IMR-90 (cell line): ENCODE results near the gene MAST3. TPM values are rescaled to one million over a fixed set of nuclear protein-coding genes. Genes with fewer than 3 reads are reported as not detected.

Source experiments
- ATAC-seq: fragments of 200-7000 bp; cut with Tn5 transposase; 2 replicates; pipeline ENCODE4 v1.9.1; 2020; ENCODE audit warnings: low read depth, mild to moderate bottlenecking, moderate library complexity
- BruUV-seq: library from RNA; stranded (reverse); fragments of 400-500 nt; replicated peaks from 2 replicates; lab custom pipeline; 2021; lab: Mats Ljungman, UMichigan
- CTCF ChIA-PET: fragments of 300-600 bp; formaldehyde crosslinking; extraction: SDS; loops from one replicate; lab custom pipeline; 2021; ENCODE audit warnings: antibody characterized with exemption; lab: Yijun Ruan, JAX
- POLR2A ChIA-PET: fragments of 300-600 bp; sonication (Branson Sonifier 250); formaldehyde crosslinking; loops from one replicate; lab custom pipeline; 2022; ENCODE audit warnings: antibody characterized with exemption; ENCODE audit not compliant: unreplicated experiment; lab: Charles Lee
- DNase-seq: peaks from one replicate; pipeline ENCODE4 v3.0.0; 2013
- H2AFZ ChIP-seq: replicated peaks from 2 replicates; pipeline ENCODE3; 2013; ENCODE audit warnings: low read length, mild to moderate bottlenecking; ENCODE audit not compliant: poor library complexity
- H2AK5ac ChIP-seq: 2 replicates; pipeline ENCODE4 v1.6.1; 2013; ENCODE audit warnings: low read depth, low read length, inconsistent platforms
- H2AK9ac ChIP-seq: replicated peaks from 2 replicates; pipeline ENCODE3; 2013; ENCODE audit warnings: mild to moderate bottlenecking, low read depth, low read length, moderate library complexity; ENCODE audit not compliant: poor library complexity
- H2BK120ac ChIP-seq: 2 replicates; pipeline ENCODE4 v1.6.1; 2013; ENCODE audit warnings: low read depth, low read length, inconsistent platforms
- H2BK15ac ChIP-seq: 3 replicates; pipeline ENCODE4 v1.6.1; 2013; ENCODE audit warnings: low read depth, low read length, inconsistent platforms
- H2BK20ac ChIP-seq: 2 replicates; pipeline ENCODE4 v1.6.1; 2013; ENCODE audit warnings: low read depth, mild to moderate bottlenecking, inconsistent platforms, low read length, moderate library complexity
- H2BK5ac ChIP-seq: 2 replicates; pipeline ENCODE4 v1.6.1; 2013; ENCODE audit warnings: mild to moderate bottlenecking, low read depth, low read length, inconsistent platforms; ENCODE audit not compliant: poor library complexity, severe bottlenecking
- H3K14ac ChIP-seq: replicated peaks from 2 replicates; pipeline ENCODE4 v1.6.1; 2013; ENCODE audit warnings: low read depth, low read length, inconsistent platforms
- H3K18ac ChIP-seq: 2 replicates; pipeline ENCODE4 v1.6.1; 2013; ENCODE audit warnings: low read depth, low read length, control low read depth
- H3K23ac ChIP-seq: 2 replicates; pipeline ENCODE4 v1.6.1; 2013; ENCODE audit warnings: low read depth, low read length, inconsistent platforms
- H3K27ac ChIP-seq: 2 replicates; pipeline ENCODE4 v1.5.1; 2013; ENCODE audit warnings: mild to moderate bottlenecking, control low read depth, low read length; ENCODE audit not compliant: insufficient read depth
- H3K27me3 ChIP-seq: 2 replicates; pipeline ENCODE4 v1.6.1; 2013; ENCODE audit warnings: low read length; ENCODE audit not compliant: control insufficient read depth, insufficient read depth
- H3K36me3 ChIP-seq: 2 replicates; pipeline ENCODE4 v1.6.1; 2013; ENCODE audit warnings: low read length, mixed read lengths; ENCODE audit not compliant: control insufficient read depth, insufficient read depth
- H3K4ac ChIP-seq: 2 replicates; pipeline ENCODE4 v1.6.1; 2013; ENCODE audit warnings: low read depth, low read length, inconsistent platforms
- H3K4me1 ChIP-seq: 2 replicates; pipeline ENCODE4 v1.6.1; 2013; ENCODE audit warnings: low read length, mixed read lengths; ENCODE audit not compliant: control insufficient read depth, insufficient read depth
- H3K4me2 ChIP-seq: 2 replicates; pipeline ENCODE4 v1.6.1; 2013; ENCODE audit warnings: low read depth, mild to moderate bottlenecking, control low read depth, low read length, moderate library complexity
- H3K4me3 ChIP-seq: 2 replicates; pipeline ENCODE4 v1.5.1; 2013; ENCODE audit warnings: low read depth, mild to moderate bottlenecking, control low read depth, low read length, moderate library complexity; ENCODE audit not compliant: insufficient read depth
- H3K56ac ChIP-seq: 2 replicates; pipeline ENCODE4 v1.6.1; 2013; ENCODE audit warnings: low read length, inconsistent platforms; ENCODE audit not compliant: insufficient read depth; ENCODE audit errors: extremely low read depth
- H3K79me1 ChIP-seq, 2 experiments: 2 replicates each; pipeline ENCODE4 v1.6.1; 2013; ENCODE audit warnings: low read length in 2 of 2, inconsistent platforms in 1 of 2, low read depth in 1 of 2
- H3K9ac ChIP-seq: 2 replicates; pipeline ENCODE4 v1.6.1; 2013; ENCODE audit warnings: low read depth, low read length, control low read depth
- H3K9me1 ChIP-seq: 2 replicates; pipeline ENCODE4 v1.6.1; 2013; ENCODE audit warnings: low read length, inconsistent platforms; ENCODE audit not compliant: insufficient read depth
- H3K9me3 ChIP-seq: 2 replicates; pipeline ENCODE4 v1.6.1; 2013; ENCODE audit warnings: low read length; ENCODE audit not compliant: control insufficient read depth, insufficient read depth
- H4K20me1 ChIP-seq: 2 replicates; pipeline ENCODE4 v1.6.1; 2013; ENCODE audit warnings: low read length, inconsistent platforms; ENCODE audit not compliant: insufficient read depth
- H4K5ac ChIP-seq: 2 replicates; pipeline ENCODE4 v1.6.1; 2013; ENCODE audit warnings: mild to moderate bottlenecking, low read depth, low read length, control low read depth
- H4K8ac ChIP-seq, 2 experiments: 2 replicates each; pipeline ENCODE4 v1.6.1; 2013; ENCODE audit warnings: low read depth in 2 of 2, low read length in 2 of 2, control low read depth in 1 of 2, inconsistent platforms in 1 of 2
- H4K91ac ChIP-seq: 2 replicates; pipeline ENCODE4 v1.6.1; 2013; ENCODE audit warnings: low read depth, low read length, inconsistent platforms; ENCODE audit not compliant: insufficient read depth
- BHLHE40 ChIP-seq: fragments of 150-350 bp; IDR thresholded peaks from 2 replicates; pipeline ENCODE4 v1.6.1; 2016; ENCODE audit warnings: mild to moderate bottlenecking, low read depth, low read length
- CHD1 ChIP-seq: IDR thresholded peaks from 2 replicates; pipeline ENCODE4 v1.6.1; 2012; ENCODE audit warnings: low read depth, low read length, improper control_type of control experiment
- MAFK ChIP-seq: IDR thresholded peaks from 2 replicates; pipeline ENCODE4 v1.6.1; 2012; ENCODE audit warnings: low read depth, low read length, improper control_type of control experiment
- MAZ ChIP-seq: IDR thresholded peaks from 2 replicates; pipeline ENCODE4 v1.6.1; 2012; ENCODE audit warnings: low read depth, mild to moderate bottlenecking, low read length, improper control_type of control experiment, moderate library complexity, borderline replicate concordance
- MXI1 ChIP-seq: IDR thresholded peaks from 2 replicates; pipeline ENCODE4 v1.6.1; 2012; ENCODE audit warnings: low read depth, mild to moderate bottlenecking, low read length, moderate library complexity, borderline replicate concordance
- NFE2L2 ChIP-seq: fragments of 150-350 bp; IDR thresholded peaks from 2 replicates; pipeline ENCODE4 v1.6.1; 2016; ENCODE audit warnings: low read depth, mild to moderate bottlenecking, low read length
- POLR2A ChIP-seq: IDR thresholded peaks from 2 replicates; pipeline ENCODE4 v1.6.1; 2012; ENCODE audit warnings: mild to moderate bottlenecking, low read depth, low read length
- RCOR1 ChIP-seq: IDR thresholded peaks from 2 replicates; pipeline ENCODE4 v1.6.1; 2012; ENCODE audit warnings: mild to moderate bottlenecking, low read length, improper control_type of control experiment; ENCODE audit not compliant: insufficient replicate concordance
- RFX5 ChIP-seq: IDR thresholded peaks from 2 replicates; pipeline ENCODE4 v1.8.0; 2012; ENCODE audit warnings: low read depth, mild to moderate bottlenecking, low read length, moderate library complexity
- SMC3 ChIP-seq: fragments of 150-350 bp; IDR thresholded peaks from 2 replicates; pipeline ENCODE4 v1.6.1; 2016; ENCODE audit warnings: low read depth, mild to moderate bottlenecking, antibody characterized with exemption, low read length, moderate library complexity
- WGBS, 2 experiments: methylation state at CpG; one replicate each; pipeline versions ENCODE4 v1.1.5 to v1.1.7; 2013; ENCODE audit warnings: missing lambda C conversion rate in 2 of 2; ENCODE audit not compliant: insufficient read length in 1 of 2; ENCODE audit errors: extremely low coverage in 2 of 2; 5-methylcytosine and 5-hydroxymethylcytosine counted together
- dilution Hi-C: fragments of 300-500 bp; cut with HindIII; formaldehyde crosslinking; loops from one replicate; pipeline ENCODE4 v1.14.3; 2018; ENCODE audit warnings: low sequenced_read_pairs; ENCODE audit not compliant: unreplicated experiment
- in situ Hi-C: fragments of 300-500 bp; cut with MboI; formaldehyde crosslinking; loops from 3 replicates; pipeline ENCODE4 v1.14.3; 2019; ENCODE audit warnings: low sequenced_read_pairs, inconsistent platforms, mixed read lengths
- intact Hi-C: fragments of 100-400 bp; cut with micrococcal nuclease; formaldehyde crosslinking; loops from 2 replicates; pipeline ENCODE4 v1.10.0; 2022
- polyA plus RNA-seq, 3 experiments: library from polyadenylated mRNA; depleted of rRNA; stranded (reverse); fragments of >200 nt; gene quantifications; 2 replicates each; pipeline ENCODE4 v1.2.3, GENCODE V29; 2012; ENCODE audit warnings: low replicate concordance in 1 of 3
- total RNA-seq: library from RNA; depleted of rRNA; stranded (reverse); fragments of >200 nt; gene quantifications from 2 replicates; pipeline ENCODE4 v1.2.3, GENCODE V29; 2012
- TF ChIP-seq, protein P1 (sequence below): conservative IDR thresholded peaks from 2 replicates; pipeline ENCODE4 v1.5.1; 2012; ENCODE audit warnings: mild to moderate bottlenecking, low read depth, low read length, improper control_type of control experiment

MAST3 gene
- total and polyA plus RNA-seq, 2 of the 4 experiments (the other 2 are of a cell fraction), result 1.3 to 4.3 TPM

DNA sequence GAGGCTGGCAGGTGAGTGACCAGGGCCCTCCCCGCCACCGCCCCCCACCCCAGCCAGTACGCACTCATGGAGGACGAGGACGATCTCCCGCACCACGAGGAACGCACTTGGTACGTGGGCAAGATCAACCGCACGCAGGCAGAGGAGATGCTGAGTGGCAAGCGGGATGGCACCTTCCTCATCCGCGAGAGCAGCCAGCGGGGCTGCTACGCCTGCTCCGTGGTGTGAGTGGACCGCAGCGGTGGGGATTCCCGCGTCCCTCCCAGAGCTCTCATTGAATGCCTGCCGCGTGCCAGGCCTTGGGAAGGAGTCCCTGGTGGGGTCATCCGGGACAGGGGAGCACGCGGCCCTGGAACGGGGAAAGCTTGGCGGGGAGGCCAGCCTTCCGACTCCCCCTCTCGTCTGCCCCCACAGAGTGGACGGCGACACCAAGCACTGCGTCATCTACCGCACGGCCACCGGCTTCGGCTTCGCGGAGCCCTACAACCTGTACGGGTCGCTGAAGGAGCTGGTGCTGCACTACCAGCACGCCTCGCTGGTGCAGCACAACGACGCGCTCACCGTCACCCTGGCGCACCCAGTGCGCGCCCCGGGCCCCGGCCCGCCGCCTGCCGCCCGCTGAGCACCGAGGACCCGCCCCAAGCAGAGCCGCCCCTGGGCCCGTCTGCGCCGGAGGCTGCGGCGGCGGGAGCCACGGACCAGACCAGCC, 71.2 kb downstream of the MAST3 start:
- Histone ChIP-seq H3K9ac (no peak overlapping the region), H3K56ac (no peak overlapping the region), H3K4ac (no peak overlapping the region), H3K14ac (no peak overlapping the region), H4K8ac (no peak overlapping the region), H4K91ac (no peak overlapping the region), H4K20me1 (no peaks in the 10 kb centered on the region), H2BK120ac (no peak overlapping the region), H3K27me3 (no peaks in the 10 kb centered on the region), H4K5ac (no peak overlapping the region), H3K9me1 (no peaks in the 10 kb centered on the region), H3K27ac (no peak overlapping the region), H3K36me3 (peaks cover 33% of the 10 kb centered on the region), H2AK9ac (no peak overlapping the region), H3K4me2 (no peak overlapping the region), H3K18ac (no peak overlapping the region), H2BK15ac (no peak overlapping the region), H2BK20ac (no peak overlapping the region), H3K4me3 (no peak overlapping the region), H3K9me3 (no peaks in the 10 kb centered on the region), H3K23ac (no peak overlapping the region), H2BK5ac (no peak overlapping the region), H2AFZ (no peak overlapping the region), H3K4me1 (peaks cover 3% of the 10 kb centered on the region; the same call in 1 of the 2 replicates), H2AK5ac (no peak overlapping the region), H3K79me1 (no peaks in the 10 kb centered on the region)
- TF ChIP-seq, protein P1, sequence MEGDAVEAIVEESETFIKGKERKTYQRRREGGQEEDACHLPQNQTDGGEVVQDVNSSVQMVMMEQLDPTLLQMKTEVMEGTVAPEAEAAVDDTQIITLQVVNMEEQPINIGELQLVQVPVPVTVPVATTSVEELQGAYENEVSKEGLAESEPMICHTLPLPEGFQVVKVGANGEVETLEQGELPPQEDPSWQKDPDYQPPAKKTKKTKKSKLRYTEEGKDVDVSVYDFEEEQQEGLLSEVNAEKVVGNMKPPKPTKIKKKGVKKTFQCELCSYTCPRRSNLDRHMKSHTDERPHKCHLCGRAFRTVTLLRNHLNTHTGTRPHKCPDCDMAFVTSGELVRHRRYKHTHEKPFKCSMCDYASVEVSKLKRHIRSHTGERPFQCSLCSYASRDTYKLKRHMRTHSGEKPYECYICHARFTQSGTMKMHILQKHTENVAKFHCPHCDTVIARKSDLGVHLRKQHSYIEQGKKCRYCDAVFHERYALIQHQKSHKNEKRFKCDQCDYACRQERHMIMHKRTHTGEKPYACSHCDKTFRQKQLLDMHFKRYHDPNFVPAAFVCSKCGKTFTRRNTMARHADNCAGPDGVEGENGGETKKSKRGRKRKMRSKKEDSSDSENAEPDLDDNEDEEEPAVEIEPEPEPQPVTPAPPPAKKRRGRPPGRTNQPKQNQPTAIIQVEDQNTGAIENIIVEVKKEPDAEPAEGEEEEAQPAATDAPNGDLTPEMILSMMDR, result no peak
- TF ChIP-seq RCOR1 (no peak), BHLHE40 (no peak), NFE2L2 (no peak), POLR2A (no peak), SMC3 (no peak), CHD1 (no peak), MXI1 (no peak), MAZ (no peak), RFX5 (no peak), MAFK (no peak)
- in situ Hi-C loops, result no loop called here
- no TSS peak for BruUV-seq
- ATAC-seq (no peak), DNase-seq (no peak)
- CTCF ChIA-PET, result no interaction called here
- 97% methylated on average over 40 of the region's 66 CpGs; no CpG with 5 or more reads in 1 of the 2 experiments for WGBS, 2 experiments
- dilution Hi-C loops, result no loop called here
- POLR2A ChIA-PET, result no interaction called here
- intact Hi-C loops, result loop anchor here (1.0 kb wide), 1 partner anchor 56 kb away; no protein-coding TSS in a partner anchor
